Ammon's horn (tissue), 1 donor: ENCODE measurements around the gene ADCY1.
"Not testable (repeated sequence)": the region's sequence is repeated elsewhere in the genome, so short reads cannot be mapped to it uniquely, and the experiment has no call there.

Experiments used
- DNase-seq: peaks from one replicate; pipeline ENCODE4 v3.0.0-alpha.2; 2016; ENCODE audit warnings: low spot score

ADCY1 gene

DNA sequence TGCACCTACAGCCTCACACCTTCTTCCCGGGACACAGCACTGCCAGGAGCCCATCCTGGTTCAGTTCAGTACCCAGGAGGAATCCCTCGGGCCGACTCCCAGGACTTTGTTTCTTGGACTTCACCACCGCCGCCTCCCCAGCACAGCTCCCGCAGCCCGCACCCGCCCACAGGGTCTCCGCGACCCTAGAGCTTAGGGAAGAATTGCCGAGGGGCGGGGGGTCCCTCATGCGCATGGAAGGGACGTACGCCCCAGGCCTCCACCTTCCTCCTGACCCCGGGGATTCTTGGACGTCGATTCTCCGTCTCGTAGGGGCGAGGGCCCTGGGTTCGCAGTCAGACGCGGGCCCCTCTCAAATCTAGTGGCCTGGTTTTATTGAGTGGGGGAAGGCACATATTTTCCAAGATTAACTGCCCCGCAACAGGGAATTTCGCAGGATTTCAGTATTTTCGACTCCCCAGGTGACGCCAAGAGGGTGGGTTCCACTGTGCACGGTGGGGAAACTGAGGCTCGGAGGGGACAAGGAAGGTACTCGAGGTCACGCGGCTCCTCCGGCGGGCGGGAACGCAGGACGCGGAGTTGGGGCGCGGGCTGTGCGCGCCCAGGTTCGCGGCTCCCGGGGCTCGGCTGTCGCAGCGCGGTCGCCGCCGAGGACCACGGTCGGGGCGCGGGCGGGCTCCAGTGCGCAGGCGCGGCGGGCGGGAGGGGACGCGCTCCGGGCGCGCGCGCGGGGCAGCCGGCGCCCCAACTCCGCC is at the start of gene ADCY1:
Gene ADCY1, plus strand, starts transcription at position 708 of the 755 bp plus-strand sequence. CDS start 176 bp downstream, outside the sequence.
- DNase-seq = no peak

DNA sequence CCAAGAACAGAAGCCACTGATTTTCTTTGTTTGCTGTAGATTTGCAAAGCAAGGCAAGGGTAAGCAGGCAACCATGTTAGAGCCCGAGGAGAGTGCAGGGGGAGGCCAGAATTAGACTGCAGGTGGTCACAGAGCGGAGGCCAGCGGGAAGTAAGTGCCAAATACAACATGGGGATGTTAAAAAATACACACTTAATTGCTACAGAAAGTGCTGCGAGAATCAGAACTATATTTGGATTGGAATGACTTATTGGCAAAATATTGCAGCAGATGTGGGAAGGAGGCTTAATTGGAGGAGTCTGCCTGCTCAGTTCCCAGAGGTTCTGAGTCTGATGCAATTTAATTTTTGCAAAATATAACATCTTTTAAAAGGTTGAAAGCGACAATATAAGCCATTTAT is 49.7 kb upstream of the ADCY1 start:
- DNase-seq = no peak

- DNase-seq = no peak
These were observed 49.1 kb upstream of the ADCY1 start for GRCh38 chr7:45525057-45525456.

DNA sequence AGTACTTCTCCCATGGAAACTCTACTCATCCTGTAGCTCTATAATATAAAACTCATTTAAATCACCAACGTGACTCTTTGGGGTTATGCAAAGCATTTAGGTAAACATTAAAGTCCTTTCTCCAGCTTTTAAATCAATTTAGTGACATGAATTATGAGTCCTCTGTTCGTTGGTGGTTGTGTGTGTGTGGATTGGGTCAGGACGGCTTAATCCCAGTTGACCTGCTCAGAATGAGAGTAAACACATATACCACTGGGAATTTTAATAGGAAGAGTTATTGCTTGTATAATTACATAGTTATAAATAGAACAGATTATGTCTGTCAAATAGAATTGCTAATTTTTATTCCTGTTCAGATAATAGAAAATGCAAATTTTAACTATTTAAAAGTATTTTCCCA is 30.7 kb upstream of the ADCY1 start:
- DNase-seq = no peak

GRCh38 chr7:45545105-45545710 is 29.0 kb upstream of the ADCY1 start:
- not testable (repeated sequence) for DNase-seq

DNA sequence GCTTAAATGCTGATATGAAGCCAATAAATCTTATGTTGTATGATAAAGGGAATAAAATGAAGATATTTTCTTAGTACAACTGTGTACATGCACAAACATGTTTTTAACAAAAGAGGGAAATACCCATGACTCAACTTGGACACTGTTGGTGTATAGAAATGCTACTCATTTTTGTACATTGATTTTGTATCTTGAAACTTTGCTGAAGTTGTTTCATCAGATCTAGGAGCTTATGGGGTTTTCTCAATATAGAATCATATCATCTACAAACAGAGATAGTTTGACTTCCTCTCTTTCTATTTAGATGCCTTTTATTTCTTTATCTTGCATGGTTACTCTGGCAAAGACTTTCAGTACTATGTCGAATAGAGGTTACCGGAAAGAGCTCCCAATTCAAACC is 25.3 kb upstream of the ADCY1 start:
- DNase-seq = not testable (repeated sequence)

DNA sequence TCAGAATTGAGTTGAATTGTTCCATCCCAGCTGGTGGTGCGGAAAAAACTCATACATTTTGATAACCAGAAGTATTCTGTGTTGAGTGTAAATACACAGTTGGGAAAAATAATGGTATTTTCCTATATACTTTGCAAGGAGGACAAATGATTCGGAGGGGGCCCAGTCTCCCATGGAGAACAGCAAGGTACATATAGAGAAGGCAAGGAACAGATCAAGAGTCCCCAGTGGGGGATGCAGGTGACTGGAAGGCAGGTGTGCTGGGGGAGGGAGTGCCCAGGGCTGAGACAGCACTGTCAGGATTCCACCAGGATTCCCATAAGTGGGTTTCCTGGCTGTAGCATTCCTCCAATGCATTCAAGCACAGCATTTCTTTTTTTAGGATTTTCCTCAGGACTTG is 10.8 kb upstream of the ADCY1 start:
- DNase-seq = no peak

DNA sequence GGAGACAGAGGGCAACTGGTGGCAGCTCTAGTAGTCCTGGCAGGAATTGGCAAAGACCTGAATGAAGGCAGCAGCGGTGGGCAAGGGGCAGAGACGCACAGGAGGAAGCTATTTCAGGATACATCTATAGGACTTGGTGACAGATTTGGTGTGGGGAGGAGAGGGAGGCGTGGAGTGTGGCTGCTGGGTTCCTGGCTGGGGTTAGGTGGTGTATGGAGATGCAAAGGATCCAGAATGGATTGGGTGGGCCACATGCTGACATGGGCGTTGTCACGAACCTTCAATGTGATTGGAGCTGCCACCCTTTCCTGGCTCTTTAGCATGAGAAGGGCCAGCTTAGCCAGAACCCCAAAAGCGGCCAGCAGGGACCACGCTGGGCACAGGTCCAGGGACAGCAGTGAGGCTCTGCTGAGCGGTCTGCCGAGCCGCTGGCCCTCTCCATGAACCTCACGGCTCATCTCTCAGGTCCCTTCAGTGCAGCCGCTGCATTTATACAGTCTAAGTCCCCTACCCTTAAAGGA is 10.2 kb upstream of the ADCY1 start:
- no peak for DNase-seq

DNA sequence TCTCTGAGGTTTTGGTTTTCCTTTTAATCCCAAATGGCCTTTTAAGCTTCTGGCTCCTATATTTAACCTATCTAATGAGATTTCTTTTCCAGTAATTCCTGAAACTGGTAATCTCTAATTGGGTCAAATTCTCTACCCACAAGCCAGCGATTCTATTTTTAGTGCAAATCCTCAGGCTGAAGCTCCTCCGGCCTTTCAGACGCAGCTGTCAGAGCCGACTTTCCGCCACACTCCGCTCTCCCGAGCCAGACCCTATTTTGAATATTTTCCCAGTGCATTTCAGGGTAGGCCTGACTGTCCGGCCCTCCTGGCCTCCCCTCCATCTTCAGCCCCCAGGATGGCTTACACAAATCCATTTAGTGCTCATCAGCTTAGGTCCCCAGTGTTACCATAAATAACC is 9.7 kb upstream of the ADCY1 start:
- DNase-seq = no peak

DNA sequence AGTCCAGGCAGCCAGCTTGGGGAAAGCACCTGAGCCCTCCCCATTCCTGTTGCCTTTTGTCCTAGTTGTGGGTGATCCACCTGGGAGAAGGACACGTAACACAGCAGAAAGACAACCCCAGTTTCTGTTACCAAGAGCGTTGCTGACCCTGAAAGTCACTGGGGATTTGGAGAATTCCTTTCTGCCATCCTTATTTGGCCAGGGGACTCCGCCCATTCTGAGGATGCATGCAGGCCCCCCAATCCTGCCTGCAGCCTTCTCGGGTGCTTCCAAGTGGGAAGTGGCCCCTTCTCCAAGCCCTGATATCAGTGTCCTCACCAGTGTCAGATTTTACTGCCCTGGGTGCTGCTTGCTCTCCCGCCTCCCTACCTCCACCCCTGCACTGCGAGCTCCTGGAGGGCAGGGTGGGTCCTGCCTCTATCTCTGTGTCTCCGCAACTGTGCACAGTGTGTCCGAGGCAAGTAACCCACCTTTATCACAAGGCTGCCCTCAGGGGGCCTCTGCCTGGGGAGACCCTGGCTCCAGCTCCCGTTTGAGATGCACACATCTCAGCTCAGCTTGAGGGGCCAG is 9.2 kb upstream of the ADCY1 start:
- DNase-seq = no peak

DNA sequence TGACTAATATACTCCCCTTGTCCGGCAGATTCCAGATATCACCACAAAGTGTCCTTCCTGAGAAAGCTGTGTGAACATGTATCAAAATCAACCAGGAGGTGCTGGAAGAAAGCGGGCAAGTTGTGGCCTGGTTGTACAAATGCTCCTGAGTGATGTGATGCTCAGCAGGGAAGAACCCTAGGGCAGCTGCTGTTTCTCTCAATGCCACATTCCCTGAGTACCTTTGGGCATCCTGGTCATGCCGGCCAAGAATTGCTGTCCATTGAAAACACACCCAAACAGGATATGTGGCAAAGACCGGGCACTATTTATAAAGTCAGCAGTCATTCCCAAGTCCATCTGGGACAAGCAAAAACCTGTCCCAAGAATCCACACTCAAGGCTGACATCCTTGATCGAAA is 7.8 kb upstream of the ADCY1 start:
- no peak for DNase-seq

DNA sequence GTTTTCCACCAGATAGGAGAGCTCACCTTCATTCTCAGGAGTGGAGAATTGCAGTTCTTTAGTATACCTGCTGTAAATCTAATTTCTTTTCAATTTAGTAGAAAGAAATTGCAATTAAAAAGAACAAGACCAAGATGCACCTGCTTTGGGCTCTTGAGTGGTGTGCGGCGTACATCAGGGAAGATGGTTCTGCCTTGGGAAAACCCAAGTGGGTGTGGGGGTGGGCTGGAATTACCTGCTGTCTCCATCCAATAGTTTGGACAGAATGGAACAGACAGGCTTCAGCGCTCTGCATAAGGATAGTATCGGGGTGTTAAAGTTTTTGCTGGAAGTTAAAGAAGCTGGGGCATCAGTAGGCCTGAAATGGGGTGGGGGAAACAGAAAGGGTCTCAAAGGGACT is 7.2 kb upstream of the ADCY1 start:
- DNase-seq = no peak

DNA sequence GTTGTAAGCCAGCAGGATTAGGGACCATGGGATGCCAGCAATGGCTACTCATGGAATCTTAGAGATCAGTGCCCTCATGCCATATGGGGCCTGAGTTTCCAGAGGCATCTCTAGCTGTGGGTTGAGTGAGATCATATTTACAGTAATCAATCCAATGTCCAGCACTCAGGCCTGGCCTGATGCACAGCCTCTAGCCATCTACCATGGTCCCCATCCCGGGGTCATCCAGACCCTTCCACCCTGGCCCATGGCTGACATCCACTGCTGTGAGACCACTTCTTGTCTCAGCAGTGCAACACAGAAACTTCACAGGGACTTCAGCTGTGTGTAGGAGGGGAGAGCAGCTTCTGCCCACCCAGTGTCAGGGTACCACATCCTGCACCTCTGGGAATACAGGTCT is 6.5 kb upstream of the ADCY1 start:
- DNase-seq = no peak

- no peak for DNase-seq
These were observed 5.5 kb upstream of the ADCY1 start for GRCh38 chr7:45568536-45569289.

DNA sequence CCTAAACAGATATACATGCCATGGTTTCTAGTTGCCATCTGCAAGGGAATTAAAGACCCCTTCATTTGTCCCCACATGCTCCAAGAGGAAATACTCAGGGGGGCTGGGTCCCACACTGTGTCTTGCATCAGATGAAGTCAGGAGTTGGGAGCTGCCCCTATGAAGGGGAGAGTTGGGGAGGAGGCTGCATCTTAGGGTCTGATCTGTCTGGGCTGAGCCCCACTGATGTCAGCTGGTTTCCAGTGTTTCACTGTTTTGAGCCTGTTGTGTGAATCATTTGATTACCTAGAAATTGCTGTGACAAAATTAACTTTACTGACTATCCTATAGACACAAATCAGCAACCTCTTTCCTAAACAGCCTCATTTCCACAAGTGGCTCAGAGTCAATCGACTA is 4.9 kb upstream of the ADCY1 start:
- DNase-seq = no peak

DNA sequence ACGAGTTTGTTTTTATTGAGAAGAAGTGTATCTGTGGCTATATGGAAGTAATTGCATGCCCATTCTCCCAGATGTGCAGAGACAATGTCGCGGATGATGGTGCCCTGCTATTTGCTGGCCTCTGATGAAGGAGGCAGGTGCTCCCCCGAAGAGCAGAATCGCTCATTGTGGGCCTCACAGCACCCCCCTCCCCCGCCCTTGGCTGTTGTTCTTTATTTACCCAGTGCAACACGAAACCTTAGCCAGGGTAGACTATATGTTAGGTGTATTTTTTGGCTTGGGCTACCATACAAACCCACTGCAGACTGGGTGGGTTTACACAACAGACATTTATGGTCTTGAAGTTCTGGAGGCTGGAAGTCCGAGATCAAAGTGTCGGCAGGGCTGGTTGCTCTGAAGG is 3.4 kb upstream of the ADCY1 start:
- DNase-seq = no peak

DNA sequence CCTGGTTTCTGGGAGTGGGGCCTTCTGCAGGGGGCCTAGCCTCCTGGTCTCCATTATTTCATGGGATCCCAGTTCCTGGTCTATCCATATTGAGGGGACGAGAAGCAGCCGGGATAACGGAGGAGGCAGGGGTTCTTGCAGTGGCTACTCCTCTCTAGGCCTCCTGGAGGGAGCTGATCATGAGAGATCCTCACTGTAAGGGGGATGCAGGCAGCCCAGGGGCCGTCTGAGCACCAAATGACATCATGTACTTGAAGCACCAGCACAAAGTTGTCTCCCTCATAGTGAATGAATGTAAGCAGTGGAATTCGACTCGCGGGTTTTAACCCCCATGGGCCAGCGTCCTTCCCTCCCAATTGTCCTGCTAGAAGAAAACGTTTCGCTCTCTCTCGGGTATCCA is 964 bp upstream of the ADCY1 start:
- DNase-seq = no peak

DNA sequence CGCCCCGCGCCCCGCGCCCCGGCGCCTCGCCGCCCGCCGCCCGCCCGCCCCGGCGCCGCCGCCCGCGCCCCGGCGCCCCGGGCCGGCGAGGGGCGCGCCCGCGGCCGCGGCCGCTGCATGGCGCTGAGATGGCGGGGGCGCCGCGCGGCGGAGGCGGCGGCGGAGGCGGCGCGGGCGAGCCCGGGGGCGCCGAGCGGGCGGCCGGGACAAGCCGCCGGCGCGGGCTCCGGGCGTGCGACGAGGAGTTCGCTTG is 174 bp downstream of the ADCY1 start:
- no peak for DNase-seq

GRCh38 chr7:45574669-45575500 is 717 bp downstream of the ADCY1 start:
- no peak for DNase-seq

- DNase-seq = no peak
These were observed 1.5 kb downstream of the ADCY1 start for GRCh38 chr7:45575501-45576248.

- DNase-seq = no peak
These were observed 2.2 kb downstream of the ADCY1 start for GRCh38 chr7:45576249-45576929.
